HFFc6 (cell line): ENCODE results near the gene STARD6. TPM values are rescaled to one million over a fixed set of nuclear protein-coding genes. Genes with fewer than 3 reads are reported as not detected.

Experiments used
- DNase-seq: peaks from one replicate; pipeline ENCODE4 v3.0.0-alpha.2; 2018
- H3K27ac Mint-ChIP-seq: 2 replicates; pipeline ENCODE4 v1.8.0; 2020; ENCODE audit warnings: mild to moderate bottlenecking, mixed read lengths
- H3K27me3 Mint-ChIP-seq: 2 replicates; pipeline ENCODE4 v1.8.0; 2021; ENCODE audit warnings: mild to moderate bottlenecking, moderate library complexity, mixed read lengths; ENCODE audit not compliant: insufficient read depth
- H3K36me3 Mint-ChIP-seq: 2 replicates; pipeline ENCODE4 v1.8.0; 2021; ENCODE audit warnings: low read depth, mixed read lengths
- H3K4me1 Mint-ChIP-seq: 2 replicates; pipeline ENCODE4 v1.8.0; 2020; ENCODE audit warnings: low read depth, mixed read lengths
- H3K4me3 Mint-ChIP-seq: 2 replicates; pipeline ENCODE4 v1.8.0; 2020; ENCODE audit warnings: mild to moderate bottlenecking, moderate library complexity, mixed read lengths
- H3K9me3 Mint-ChIP-seq: 2 replicates; pipeline ENCODE4 v1.8.0; 2020; ENCODE audit warnings: mild to moderate bottlenecking, mixed read lengths
- CTCF ChIP-seq: fragments of 200-600 bp; sonication (generic); IDR thresholded peaks from 2 replicates; pipeline ENCODE4 v1.5.0; 2021; ENCODE audit warnings: antibody characterized with exemption, mild to moderate bottlenecking
- total RNA-seq, 6 experiments: library from RNA; stranded (reverse); fragmentation: NEBNext Ultra II Directional; extraction: Animal tissue kit (Norgen Biotek cat#: 25700); gene quantifications; 2 replicates in 1 of 6; 3 replicates in 5 of 6; pipeline ENCODE4 v1.2.3, GENCODE V29; 2021

STARD6 gene
- total RNA-seq, 6 experiments from 2014 or later, result 0.24 to 0.41 (median 0.33) TPM; not detected in 2

GRCh38 chr18:54338230-54338629, 19.4 kb downstream of the STARD6 start:
- Mint-ChIP-seq H3K4me1 (no peaks in the 10 kb centered on the region), H3K9me3 (peaks cover 4% of the 10 kb centered on the region), H3K27ac (no peak overlapping the region), H3K4me3 (no peak overlapping the region), H3K27me3 (peaks cover 5% of the 10 kb centered on the region), H3K36me3 (no peaks in the 10 kb centered on the region)
- DNase-seq, result no peak
- no peak for TF ChIP-seq CTCF

GRCh38 chr18:54335638-54336173, 22.0 kb downstream of the STARD6 start:
- Mint-ChIP-seq H3K4me1 (no peaks in the 10 kb centered on the region), H3K9me3 (no peaks in the 10 kb centered on the region)

GRCh38 chr18:54330768-54331548, 26.7 kb downstream of the STARD6 start:
- Mint-ChIP-seq H3K36me3 (no peaks in the 10 kb centered on the region), H3K4me3 (no peak overlapping the region), H3K27me3 (peaks cover 9% of the 10 kb centered on the region; the same call in 1 of the 2 replicates), H3K4me1 (no peaks in the 10 kb centered on the region), H3K27ac (no peak overlapping the region), H3K9me3 (no peaks in the 10 kb centered on the region)
- peak; percentile 60 for TF ChIP-seq CTCF
- DNase-seq, result no peak

More at GRCh38 chr18:54335638-54336173, 22.0 kb downstream of the STARD6 start:
- Mint-ChIP-seq H3K4me3 (no peak overlapping the region), H3K27me3 (peaks cover 9% of the 10 kb centered on the region), H3K36me3 (no peaks in the 10 kb centered on the region), H3K27ac (no peak overlapping the region)
- no peak for DNase-seq
- TF ChIP-seq CTCF, result no peak

- Mint-ChIP-seq H3K9me3 (no peaks in the 10 kb centered on the region), H3K4me1 (no peaks in the 10 kb centered on the region), H3K36me3 (no peaks in the 10 kb centered on the region), H3K4me3 (no peak overlapping the region), H3K27me3 (peaks cover 3% of the 10 kb centered on the region; the same call in 1 of the 2 replicates), H3K27ac (no peak overlapping the region)
- no peak for DNase-seq
- TF ChIP-seq CTCF, result no peak
These were observed 27.9 kb downstream of the STARD6 start for GRCh38 chr18:54329787-54330186.

- no peak overlapping the region for H3K27ac Mint-ChIP-seq
- H3K27me3 Mint-ChIP-seq, result peaks cover 3% of the 10 kb centered on the region; the same call in 1 of the 2 replicates
- no peaks in the 10 kb centered on the region; the same call in 1 of the 2 replicates for H3K4me1 Mint-ChIP-seq
- TF ChIP-seq CTCF, result no peak
- H3K4me3 Mint-ChIP-seq, result no peak overlapping the region
- H3K36me3 Mint-ChIP-seq, result no peaks in the 10 kb centered on the region
- DNase-seq, result no peak
- no peaks in the 10 kb centered on the region for H3K9me3 Mint-ChIP-seq
These were observed 29.8 kb downstream of the STARD6 start for GRCh38 chr18:54327818-54328217.
